Stomach (tissue), 4 donors: ENCODE data around the gene DCLK2.

Source experiments
- EP300 ChIP-seq: sonication (generic); formaldehyde crosslinking; IDR thresholded peaks from one replicate; pipeline ENCODE4 v1.6.1; 2017; ENCODE audit warnings: antibody characterized with exemption
- POLR2A ChIP-seq, 4 donors: fragments of 450-650 bp; IDR thresholded peaks; one replicate each; pipeline ENCODE4 v1.6.1; 2016; ENCODE audit warnings: antibody characterized with exemption in 4 of 4, control low read depth in 2 of 4, mild to moderate bottlenecking in 1 of 4, moderate library complexity in 1 of 4
- POLR2AphosphoS5 ChIP-seq, 3 donors: sonication (generic); formaldehyde crosslinking; IDR thresholded peaks; one replicate each; pipeline ENCODE4 v1.6.1; 2016; ENCODE audit warnings: antibody characterized with exemption in 3 of 3
- TF ChIP-seq, protein P1 (sequence below), 7 experiments: fragments of 450-650 bp in 4 of 7; fragments of 200-600 bp in 3 of 7; sonication (generic) in 3 of 7; IDR thresholded peaks; one replicate each; pipeline ENCODE4 v1.5.1; 2016 to 2019; ENCODE audit warnings: antibody characterized with exemption in 7 of 7, control low read depth in 2 of 7, mild to moderate bottlenecking in 1 of 7

DNA sequence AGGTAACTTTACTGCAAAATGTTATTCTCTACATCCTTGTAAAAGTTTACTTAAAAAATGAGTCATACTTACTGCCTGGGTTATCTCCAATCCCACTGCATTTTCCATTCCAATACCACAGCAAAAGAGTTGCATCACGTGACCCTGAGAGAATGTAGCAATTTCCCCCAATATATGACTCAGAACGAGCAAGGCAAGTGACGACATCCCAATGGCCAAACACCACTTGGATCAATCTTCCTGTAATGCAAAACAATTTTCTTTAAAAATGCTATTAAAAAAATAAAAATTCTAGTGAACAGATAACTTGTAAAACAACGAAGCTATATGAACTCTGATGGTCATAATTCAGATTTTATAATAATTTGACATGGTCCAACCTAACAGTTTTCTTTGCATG, 224.3 kb downstream of the DCLK2 start:
- TF ChIP-seq, protein P1, sequence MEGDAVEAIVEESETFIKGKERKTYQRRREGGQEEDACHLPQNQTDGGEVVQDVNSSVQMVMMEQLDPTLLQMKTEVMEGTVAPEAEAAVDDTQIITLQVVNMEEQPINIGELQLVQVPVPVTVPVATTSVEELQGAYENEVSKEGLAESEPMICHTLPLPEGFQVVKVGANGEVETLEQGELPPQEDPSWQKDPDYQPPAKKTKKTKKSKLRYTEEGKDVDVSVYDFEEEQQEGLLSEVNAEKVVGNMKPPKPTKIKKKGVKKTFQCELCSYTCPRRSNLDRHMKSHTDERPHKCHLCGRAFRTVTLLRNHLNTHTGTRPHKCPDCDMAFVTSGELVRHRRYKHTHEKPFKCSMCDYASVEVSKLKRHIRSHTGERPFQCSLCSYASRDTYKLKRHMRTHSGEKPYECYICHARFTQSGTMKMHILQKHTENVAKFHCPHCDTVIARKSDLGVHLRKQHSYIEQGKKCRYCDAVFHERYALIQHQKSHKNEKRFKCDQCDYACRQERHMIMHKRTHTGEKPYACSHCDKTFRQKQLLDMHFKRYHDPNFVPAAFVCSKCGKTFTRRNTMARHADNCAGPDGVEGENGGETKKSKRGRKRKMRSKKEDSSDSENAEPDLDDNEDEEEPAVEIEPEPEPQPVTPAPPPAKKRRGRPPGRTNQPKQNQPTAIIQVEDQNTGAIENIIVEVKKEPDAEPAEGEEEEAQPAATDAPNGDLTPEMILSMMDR (IDR thresholded peaks at IDR 0.05): no peak
- no peak for TF ChIP-seq POLR2A (IDR thresholded peaks at IDR 0.05)
- no peak for TF ChIP-seq EP300
- TF ChIP-seq POLR2AphosphoS5 (IDR thresholded peaks at IDR 0.05): no peak
